Sigmoid colon (tissue), 7 donors: Measurements from ENCODE around the gene PPM1B. TPM values are rescaled to one million over a fixed set of nuclear protein-coding genes. Genes with fewer than 3 reads are reported as not detected.

Experiments
- DNase-seq: peaks from one replicate; pipeline ENCODE4 v3.0.0-alpha.2; 2019
- H3K27ac ChIP-seq, 4 donors: fragments of 200-600 bp; sonication (generic); one replicate each; pipeline ENCODE4 v1.5.1; 2016 to 2019; ENCODE audit warnings: mild to moderate bottlenecking in 1 of 4
- H3K27me3 ChIP-seq, 3 donors: fragments of 200-600 bp; sonication (generic); one replicate each; pipeline ENCODE4 v1.5.1; 2019; ENCODE audit warnings: mild to moderate bottlenecking in 1 of 3
- H3K36me3 ChIP-seq, 4 donors: fragments of 200-600 bp; sonication (generic); one replicate each; pipeline ENCODE4 v1.5.1; 2016 to 2019
- H3K4me1 ChIP-seq, 4 donors: fragments of 200-600 bp; sonication (generic); one replicate each; pipeline ENCODE4 v1.5.1; 2017 to 2019
- H3K4me3 ChIP-seq, 4 donors: fragments of 200-600 bp; sonication (generic); one replicate each; pipeline ENCODE4 v1.5.1; 2017 to 2019; ENCODE audit warnings: mild to moderate bottlenecking in 2 of 4, moderate library complexity in 1 of 4
- H3K9me3 ChIP-seq, 4 donors: fragments of 200-600 bp in 3 of 4; sonication (generic) in 3 of 4; one replicate each; pipeline versions ENCODE4 v1.5.1 to v1.6.1; 2013 to 2019
- CTCF ChIP-seq, 4 experiments: fragments of 450-650 bp in 3 of 4; fragments of 200-600 bp in 1 of 4; IDR thresholded peaks; one replicate each; pipeline ENCODE4 v1.5.1; 2016 to 2019; ENCODE audit warnings: antibody characterized with exemption in 4 of 4, mild to moderate bottlenecking in 3 of 4, moderate library complexity in 2 of 4
- EP300 ChIP-seq, 4 donors: sonication (generic); formaldehyde crosslinking; IDR thresholded peaks; one replicate each; pipeline ENCODE4 v1.6.1; 2017; ENCODE audit warnings: antibody characterized with exemption in 4 of 4
- POLR2A ChIP-seq, 2 donors: fragments of 450-650 bp; IDR thresholded peaks; one replicate each; pipeline ENCODE4 v1.6.1; 2016; ENCODE audit warnings: antibody characterized with exemption in 2 of 2, mild to moderate bottlenecking in 2 of 2, moderate library complexity in 2 of 2
- POLR2AphosphoS5 ChIP-seq, 4 donors: sonication (generic); formaldehyde crosslinking; IDR thresholded peaks; one replicate each; pipeline ENCODE4 v1.6.1; 2017; ENCODE audit warnings: antibody characterized with exemption in 4 of 4
- WGBS, 2 donors: extraction: QIAGEN DNeasy Blood & Tissue Kit; methylation state at CpG; one replicate each; pipeline ENCODE4 v1.1.7; 2013; 5-methylcytosine and 5-hydroxymethylcytosine counted together
- intact Hi-C: fragments of 100-400 bp; cut with DNase I; formaldehyde crosslinking; loops from one replicate; pipeline ENCODE4 v1.15.1; 2023
- polyA plus RNA-seq, 3 donors: library from polyadenylated mRNA; stranded (reverse); fragments of 200-250 nt; gene quantifications; one replicate each; pipeline ENCODE4 v1.2.3, GENCODE V29; 2013
- total RNA-seq, 4 donors: library from RNA; depleted of rRNA; stranded (reverse); fragments of >200 nt; gene quantifications; one replicate each; pipeline ENCODE4 v1.1.0, GENCODE V29; 2016
- donor health status: healthy with polysubstance abuse.
- donor health status: Bipolar disorder and iron deficiency.
- donor health status: healthy.

Gene PPM1B
- total and polyA plus RNA-seq, 7 donors, result 29.4 to 47.8 (median 41.3) TPM

- no peak for TF ChIP-seq POLR2A (IDR thresholded peaks at IDR 0.05)
- TF ChIP-seq POLR2AphosphoS5 (IDR thresholded peaks at IDR 0.05), result no peak
- no peak for TF ChIP-seq CTCF (IDR thresholded peaks at IDR 0.05)
- H3K9me3 ChIP-seq, result no peaks in the 10 kb centered on the region
- H3K4me3 ChIP-seq, result no peak overlapping the region
- no peaks in the 10 kb centered on the region for H3K4me1 ChIP-seq
- no peaks in the 10 kb centered on the region for H3K36me3 ChIP-seq
- WGBS, 2 donors, result 96 to 98% methylated on average over 8 of the region's 8 CpGs
- no peak overlapping the region for H3K27ac ChIP-seq
- intact Hi-C loops, result no loop called here
- DNase-seq, result no peak
- peaks cover 0 to 5% (median 0%) of the 10 kb centered on the region in 3 donors for H3K27me3 ChIP-seq
Measured at GRCh38 chr2:44152865-44153669, 15.6 kb upstream of the PPM1B start.

GRCh38 chr2:44155666-44156446 lies 12.8 kb upstream of the PPM1B start:
- no peak overlapping the region for H3K27ac ChIP-seq
- intact Hi-C loops, result no loop called here
- TF ChIP-seq POLR2AphosphoS5 (IDR thresholded peaks at IDR 0.05) (no peak), POLR2A (IDR thresholded peaks at IDR 0.05) (no peak), EP300 (IDR thresholded peaks at IDR 0.05) (no peak), CTCF (IDR thresholded peaks at IDR 0.05) (no peak)
- H3K36me3 ChIP-seq, result no peaks in the 10 kb centered on the region
- 88 to 92% methylated on average over 5 of the region's 5 CpGs for WGBS, 2 donors
- no peak for DNase-seq
- no peaks in the 10 kb centered on the region for H3K9me3 ChIP-seq
- no peaks in the 10 kb centered on the region for H3K4me1 ChIP-seq
- no peaks in the 10 kb centered on the region for H3K27me3 ChIP-seq
- no peak overlapping the region for H3K4me3 ChIP-seq

- H3K27ac ChIP-seq, result no peak overlapping the region
- TF ChIP-seq CTCF (IDR thresholded peaks at IDR 0.05) (no peak), POLR2AphosphoS5 (IDR thresholded peaks at IDR 0.05) (no peak), POLR2A (IDR thresholded peaks at IDR 0.05) (no peak), EP300 (IDR thresholded peaks at IDR 0.05) (no peak)
- H3K4me1 ChIP-seq, result no peaks in the 10 kb centered on the region
- no peaks in the 10 kb centered on the region for H3K36me3 ChIP-seq
- H3K9me3 ChIP-seq, result no peaks in the 10 kb centered on the region
- no peak for DNase-seq
- WGBS, 2 donors, result 73 to 74% methylated on average over 2 of the region's 2 CpGs
- intact Hi-C loops, result no loop called here
- no peaks in the 10 kb centered on the region for H3K27me3 ChIP-seq
- H3K4me3 ChIP-seq, result no peak overlapping the region
Measured at GRCh38 chr2:44163777-44164176, 4.9 kb upstream of the PPM1B start.

GRCh38 chr2:44164617-44165016 lies 4.1 kb upstream of the PPM1B start:
- 97% methylated on average over 3 of the region's 3 CpGs for WGBS, 2 donors
- TF ChIP-seq POLR2AphosphoS5 (IDR thresholded peaks at IDR 0.05), result no peak
- no peak for TF ChIP-seq EP300 (IDR thresholded peaks at IDR 0.05)
- no peak for TF ChIP-seq CTCF (IDR thresholded peaks at IDR 0.05)
- no peak for TF ChIP-seq POLR2A (IDR thresholded peaks at IDR 0.05)
- H3K36me3 ChIP-seq, result no peaks in the 10 kb centered on the region
- H3K27me3 ChIP-seq, result no peaks in the 10 kb centered on the region
- H3K4me3 ChIP-seq, result no peak overlapping the region
- no peaks in the 10 kb centered on the region for H3K9me3 ChIP-seq
- H3K27ac ChIP-seq, result no peak overlapping the region
- no peak for DNase-seq
- peaks cover 0 to under 1% (median 0%) of the 10 kb centered on the region in 4 donors for H3K4me1 ChIP-seq
- intact Hi-C loops, result no loop called here
